HG03103 (cell line): Measurements from ENCODE around the gene IRGC.

Experiments
- ATAC-seq: cut with Tn5 transposase; IDR thresholded peaks from one replicate; pipeline ENCODE4 v1.9.1; 2021; ENCODE audit warnings: low read depth; ENCODE audit not compliant: unreplicated experiment

The IRGC gene

DNA sequence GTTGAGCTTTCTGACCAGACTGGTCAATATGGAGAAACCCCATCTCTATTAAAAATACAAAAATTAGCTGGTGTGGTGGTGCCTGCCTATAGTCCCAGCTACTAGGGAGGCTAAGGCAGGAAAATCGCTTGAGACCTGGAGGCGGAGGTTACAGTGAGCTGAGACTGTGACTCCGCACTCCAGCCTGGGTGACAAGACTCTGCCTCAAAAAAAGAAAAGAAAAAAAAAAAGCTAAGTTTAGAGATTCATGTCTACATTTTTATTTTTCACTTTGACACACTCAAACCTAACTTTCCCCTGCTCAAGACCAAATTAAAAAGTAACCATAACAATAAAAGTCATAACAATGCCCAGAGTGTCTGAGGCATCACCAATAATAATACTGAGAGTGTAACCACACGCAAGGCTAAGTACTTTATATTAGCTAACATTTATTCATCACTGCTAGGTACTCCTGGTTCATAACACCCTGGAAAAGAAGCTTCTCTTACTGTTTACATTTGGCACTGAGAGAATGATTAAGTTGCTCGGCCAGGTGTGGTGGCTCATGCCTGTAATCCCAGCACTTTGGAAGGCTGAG is 5.7 kb downstream of the IRGC start:
- ATAC-seq: no peak

DNA sequence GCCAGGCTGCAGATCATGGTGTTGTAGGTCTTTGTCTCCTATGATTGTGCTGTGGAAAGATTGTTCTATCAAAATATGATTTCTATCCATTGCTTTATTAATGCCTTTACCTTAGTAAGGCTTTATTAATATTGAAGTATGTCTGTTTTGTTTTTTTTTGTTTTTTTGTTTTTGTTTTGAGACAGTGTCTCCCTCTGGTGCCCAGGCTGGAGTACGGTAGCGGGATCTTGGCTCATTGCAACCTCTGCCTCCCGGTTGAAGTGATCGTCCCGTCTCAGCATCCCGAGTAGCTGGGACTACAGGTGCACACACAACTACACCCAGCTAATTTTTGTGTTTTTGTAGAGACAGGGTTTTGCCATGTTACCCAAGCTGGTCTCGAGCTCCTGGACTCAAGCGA is 7.7 kb downstream of the IRGC start:
- no peak for ATAC-seq

DNA sequence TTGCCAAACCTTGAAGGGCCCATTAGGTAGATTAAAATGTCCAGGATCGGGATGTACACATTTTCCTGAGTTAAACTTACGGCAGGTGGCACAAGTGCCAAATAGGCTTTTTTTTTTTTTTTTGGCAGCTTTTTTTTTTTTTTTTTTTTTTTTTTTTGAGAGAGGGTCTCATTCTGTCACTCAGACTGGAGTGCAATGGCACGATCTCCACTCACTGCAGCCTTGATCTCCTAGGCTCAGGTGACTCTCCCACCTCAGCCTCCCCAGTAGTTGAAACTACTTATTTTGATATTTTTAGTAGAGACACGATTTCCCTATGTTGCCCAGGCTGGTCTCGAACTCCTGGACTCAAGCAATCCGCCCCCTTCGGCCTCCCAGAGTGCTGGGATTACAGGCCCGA is 9.0 kb downstream of the IRGC start:
- ATAC-seq: no peak

DNA sequence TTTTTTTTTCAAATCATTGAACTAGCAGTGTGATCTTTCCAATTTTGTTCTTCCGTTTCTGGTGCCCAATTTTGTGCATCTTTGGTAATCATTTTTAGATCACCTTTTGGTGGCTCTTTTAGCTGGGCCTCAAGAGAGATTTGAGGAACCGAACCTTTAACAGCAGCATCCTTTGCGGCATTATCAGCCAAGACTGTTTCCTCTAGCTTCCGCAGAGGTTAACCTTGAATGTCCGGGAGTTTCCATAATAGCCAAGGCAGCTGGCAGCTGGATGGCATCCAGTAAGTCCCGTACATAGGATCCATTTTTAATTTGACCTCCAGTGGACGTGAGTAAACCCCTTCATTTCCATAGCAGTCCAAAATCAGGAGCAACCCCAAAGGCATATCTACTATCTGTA is 9.6 kb downstream of the IRGC start:
- no peak for ATAC-seq

DNA sequence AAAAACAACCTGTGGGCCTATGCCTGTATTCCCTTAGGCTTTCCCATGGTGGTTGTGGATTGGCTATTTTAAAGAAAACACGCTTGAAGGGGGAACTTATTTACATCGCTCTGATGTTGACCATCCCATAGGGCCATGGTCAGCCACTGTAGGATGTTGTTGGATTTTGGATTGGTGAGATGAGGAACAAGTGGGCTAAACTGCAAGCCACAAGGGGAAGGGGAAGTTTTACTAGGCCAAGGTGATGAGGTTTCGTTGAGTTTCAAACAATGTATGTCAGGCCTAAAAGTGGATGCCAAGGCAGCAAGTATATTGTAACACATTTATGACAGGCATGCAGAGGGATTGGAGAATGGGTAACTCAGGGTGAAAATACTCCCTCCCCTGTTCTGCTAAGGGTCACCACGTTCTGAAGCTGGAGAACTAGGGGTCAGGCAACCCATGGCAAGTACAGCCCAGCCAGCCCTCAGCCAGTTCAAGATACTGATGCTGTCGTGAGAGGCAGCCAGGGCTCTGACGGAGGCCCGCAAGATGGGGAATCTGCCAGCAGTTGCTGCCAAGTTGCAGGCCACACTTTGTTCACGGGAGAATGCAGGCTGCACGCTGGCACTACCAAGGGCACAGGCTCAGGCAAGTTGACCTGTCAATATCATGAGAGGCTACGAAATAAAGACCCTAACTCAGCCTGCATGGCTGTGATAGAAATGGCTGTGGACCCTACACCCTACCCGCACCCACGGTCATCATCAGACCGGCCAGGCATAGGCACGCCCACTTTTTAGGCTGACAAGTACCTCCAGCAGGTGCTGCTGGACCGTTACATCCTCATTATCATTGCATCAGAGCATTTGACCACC is 11.1 kb downstream of the IRGC start:
- no peak for ATAC-seq

DNA sequence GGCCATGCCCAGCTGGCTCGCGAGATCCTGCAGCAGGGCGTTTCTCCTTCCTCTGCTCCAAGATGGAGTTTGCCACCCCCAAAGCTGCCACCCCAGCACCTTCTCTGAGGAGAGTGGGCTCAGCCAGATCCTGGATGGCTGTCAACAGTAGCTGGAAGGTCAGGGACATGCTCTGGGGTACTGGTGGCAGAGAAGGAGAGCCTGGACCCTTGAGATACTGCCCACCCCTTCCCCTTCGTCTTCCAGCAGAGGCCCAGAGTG is 11.6 kb downstream of the IRGC start:
- no peak for ATAC-seq

DNA sequence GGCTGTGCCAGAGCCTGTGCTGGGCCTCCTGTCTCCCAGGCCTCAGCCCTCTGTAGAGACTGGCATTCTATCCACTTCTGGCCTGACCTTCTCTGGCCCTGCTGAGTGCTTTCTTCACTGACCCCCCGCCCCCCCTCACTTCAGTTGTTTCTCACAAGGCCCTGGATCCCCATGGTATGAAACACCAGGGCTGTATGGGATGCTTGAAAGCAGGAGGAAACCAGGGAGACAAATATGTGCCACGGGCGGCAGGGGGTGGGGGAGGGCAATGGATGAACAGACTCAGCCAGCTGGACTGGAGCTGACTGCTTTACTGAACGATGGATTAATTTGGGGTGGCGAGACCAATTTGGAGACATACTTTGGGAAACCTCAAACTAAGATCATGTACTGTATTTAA is 14.0 kb downstream of the IRGC start:
- ATAC-seq: no peak

DNA sequence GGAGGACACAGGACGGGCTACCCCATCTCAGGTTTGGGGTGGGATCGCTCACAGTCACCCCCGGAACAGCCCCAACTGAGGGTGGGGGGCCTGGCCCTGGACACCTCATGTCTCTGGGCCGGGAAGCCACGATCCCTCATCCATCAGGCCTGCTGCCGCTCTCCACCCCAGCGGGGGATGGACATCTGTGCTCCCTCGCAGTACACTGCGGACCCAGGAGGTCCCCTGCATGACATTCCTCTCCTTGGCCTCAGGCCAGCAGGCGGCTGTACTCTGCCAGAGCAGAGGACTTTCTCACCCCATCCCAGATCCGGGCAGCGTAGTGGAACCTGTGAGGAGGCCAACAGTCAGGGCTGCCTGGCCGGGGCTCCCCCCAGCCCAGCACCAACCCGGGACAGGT is 15.5 kb downstream of the IRGC start:
- no peak for ATAC-seq

DNA sequence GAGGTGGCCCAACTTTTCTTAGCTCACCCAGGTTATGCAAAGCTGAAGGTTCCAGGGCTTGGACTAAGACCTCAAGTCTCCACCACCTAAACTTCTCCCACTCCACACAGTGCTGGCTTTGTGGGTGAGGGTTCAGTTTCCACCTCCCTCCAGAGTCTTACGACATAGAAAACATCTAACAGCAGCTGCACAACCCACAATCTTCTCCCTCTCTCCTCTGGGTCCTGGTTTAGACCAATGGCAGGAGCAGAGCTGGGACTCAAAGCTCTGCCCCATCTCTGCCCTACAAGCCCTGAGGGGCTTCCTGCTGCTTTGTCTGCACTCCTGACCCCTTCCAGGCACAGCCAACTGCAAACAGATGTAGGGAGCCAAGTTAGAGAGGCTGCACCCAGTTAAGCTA is 16.0 kb downstream of the IRGC start:
- ATAC-seq: no peak

DNA sequence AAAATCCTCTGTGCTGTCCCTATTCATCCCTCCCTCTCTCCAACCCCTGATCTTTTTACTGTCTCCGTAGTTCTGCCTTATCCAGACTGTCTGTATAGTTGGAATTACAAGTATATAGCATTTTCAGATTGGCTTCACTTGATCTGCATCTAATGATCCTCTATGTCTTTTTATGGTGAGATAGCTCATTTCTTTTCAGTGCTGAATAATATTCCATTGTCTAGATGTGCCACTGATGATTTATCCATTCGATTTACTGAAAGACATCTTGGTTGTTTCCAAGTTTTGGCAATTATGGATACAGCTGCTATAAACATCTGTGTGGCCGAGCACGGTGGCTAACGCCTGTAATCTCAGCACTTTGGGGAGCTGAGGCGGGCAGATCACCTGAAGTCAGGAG is 19.1 kb downstream of the IRGC start:
- no peak for ATAC-seq

DNA sequence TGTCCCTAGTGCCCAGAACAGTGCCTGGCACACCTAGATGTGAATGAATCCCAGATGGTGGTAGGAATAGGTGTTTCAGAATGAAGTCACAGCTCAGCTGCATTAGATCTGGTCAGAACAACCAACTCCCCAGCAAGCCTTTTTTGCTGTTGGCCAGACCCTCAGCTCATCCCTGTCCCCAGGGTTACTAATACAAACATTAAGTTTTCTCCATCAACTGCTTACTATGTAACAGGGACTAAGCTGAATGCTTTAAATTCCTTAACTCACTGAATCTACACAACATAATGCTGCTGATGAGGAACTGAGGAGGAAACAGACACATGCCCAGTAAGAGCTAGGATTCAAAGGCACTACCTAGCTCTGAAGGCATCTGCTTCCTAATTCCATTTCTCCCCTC is 20.1 kb downstream of the IRGC start:
- no peak for ATAC-seq

DNA sequence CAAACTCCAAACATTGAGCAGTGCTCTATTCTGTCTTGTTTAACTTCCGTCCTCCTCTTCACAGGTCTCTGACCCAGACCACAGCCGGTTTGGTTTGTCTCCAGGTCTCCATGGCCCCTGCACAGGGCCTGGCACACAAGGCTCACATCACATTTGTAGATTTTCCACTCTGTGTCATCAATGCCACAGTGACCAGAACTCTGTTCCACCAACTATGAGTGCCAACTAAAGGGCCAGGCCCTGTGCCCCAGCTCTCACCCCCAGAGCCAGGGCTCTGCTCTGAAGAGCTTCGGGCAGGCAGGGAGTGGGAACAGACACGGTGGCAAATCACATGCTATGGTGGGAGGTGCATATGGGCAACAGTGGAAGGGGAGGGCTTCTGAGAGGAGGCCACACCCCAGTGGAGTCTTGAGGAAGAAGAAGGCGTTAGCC is 22.9 kb downstream of the IRGC start:
- ATAC-seq: no peak

DNA sequence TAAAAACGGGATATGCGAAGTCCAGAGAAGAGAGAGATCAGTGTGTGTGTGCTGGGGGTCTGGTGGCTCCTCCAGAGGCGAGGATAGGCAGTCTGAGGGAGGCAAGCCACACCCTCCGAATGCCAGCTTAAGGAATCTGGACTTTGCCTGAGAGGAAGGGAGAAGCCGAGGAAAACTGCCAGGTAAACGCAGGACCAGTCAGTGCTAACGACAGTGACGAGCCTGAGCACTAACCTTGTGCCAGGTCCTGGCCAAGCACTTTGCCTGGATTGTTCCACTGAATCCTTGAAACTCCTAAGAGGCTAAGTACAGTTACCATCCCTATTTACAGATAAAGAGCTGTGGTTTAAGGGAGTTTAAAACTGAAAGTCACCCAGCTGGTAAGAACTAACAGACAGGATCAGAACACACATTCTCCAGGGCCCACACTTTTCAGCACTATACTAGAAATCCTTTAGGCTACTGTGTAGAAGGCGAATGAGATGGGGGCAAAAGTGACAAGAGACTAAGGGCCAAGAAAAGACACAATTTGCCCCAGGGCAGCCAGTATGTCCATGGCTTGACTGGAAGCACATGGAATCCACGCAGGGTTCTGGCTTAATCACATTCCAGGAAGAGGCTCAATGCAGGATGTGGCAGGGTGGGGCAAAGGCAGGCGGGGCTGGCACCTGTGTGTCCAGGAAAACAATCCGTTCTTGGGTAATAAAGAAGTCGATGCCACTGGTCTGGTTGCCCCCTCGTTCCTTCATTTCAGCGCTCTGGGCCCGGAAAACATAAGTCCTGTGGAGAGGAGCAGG is 23.8 kb downstream of the IRGC start:
- no peak for ATAC-seq

DNA sequence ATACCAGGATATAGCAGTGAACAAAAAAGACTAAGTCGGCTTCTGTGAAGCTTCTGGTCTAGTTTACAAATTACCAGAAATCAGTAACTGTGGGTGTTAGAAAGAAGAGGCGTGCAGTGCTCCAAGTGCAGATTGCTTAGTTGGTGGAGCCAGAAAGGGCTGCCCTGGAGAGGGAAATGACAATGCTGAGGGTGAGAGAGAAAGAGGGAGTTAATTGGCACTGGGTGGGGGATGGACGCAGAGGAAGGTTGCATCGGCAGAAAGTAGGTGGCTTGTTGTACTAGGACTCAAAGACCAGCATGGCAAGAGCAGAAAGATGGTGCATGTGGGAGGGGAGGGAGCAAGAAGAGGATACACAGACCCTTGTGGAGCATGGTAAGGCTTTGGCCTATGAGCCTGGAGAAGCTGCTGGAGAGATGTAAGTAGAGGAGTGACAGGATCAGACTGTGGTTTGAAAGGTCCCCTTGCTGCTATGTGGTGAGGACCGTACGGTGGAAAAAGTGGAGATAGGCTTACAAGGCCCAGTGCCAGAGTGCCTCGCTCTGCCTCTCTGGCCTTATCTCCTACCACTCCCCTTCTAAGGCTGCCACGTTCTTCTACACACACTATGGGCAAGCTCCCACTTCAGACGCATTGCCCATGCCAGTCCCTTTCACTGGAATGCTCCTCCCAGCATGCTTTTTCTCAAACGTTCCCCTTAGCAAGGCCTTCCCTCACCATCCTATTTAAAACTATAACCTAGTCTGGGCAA is 25.4 kb downstream of the IRGC start:
- ATAC-seq: no peak

DNA sequence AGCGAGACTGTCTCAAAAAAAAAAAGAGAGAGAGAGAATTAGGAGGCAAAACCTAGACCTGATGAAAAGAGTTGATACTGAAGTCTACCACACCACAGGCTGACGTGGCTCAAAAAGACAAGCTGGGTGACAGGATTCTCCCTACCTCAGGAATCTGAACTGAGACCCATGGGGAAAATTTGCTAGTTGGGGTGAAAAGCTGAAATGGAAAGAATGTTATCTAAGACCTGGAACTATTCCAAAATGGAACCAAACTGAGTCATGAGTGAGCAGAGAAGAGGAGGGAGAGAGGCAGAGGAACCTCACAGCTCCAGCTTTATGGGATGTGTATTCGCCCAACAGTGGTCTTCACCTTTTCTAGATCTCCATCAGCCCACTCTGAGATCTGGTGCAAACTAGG is 27.2 kb downstream of the IRGC start:
- no peak for ATAC-seq

DNA sequence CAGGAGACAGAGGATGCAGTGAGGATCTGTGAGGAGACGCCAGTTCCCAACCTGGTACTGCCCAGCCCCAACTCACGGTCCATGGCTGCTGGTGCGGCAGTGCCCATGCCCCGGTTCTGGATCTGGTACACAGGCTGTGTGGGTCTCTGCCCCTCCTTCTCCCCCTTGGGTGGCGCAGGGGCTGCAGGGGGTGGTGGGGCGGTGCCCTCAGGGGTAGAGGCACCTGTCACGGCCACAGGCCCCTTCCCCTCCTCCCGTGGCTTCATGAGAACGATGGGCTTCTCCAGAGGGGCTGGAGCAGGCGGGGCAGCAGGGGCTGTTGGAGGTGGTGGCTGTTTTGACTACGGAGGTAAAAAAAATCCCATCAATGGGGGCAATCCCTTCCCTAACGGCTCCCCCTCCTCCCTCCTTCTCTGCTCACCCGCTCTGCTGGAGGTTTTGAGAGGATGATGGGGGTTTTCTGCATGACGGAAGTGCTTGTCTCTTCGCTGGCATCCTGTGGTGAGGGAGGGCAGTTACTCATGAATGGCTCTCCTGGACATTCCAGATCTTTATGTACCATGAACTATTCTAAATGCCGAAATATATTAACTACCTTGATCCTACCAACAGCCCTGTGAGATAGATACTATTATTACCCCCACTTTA is 31.8 kb downstream of the IRGC start:
- ATAC-seq: no peak

DNA sequence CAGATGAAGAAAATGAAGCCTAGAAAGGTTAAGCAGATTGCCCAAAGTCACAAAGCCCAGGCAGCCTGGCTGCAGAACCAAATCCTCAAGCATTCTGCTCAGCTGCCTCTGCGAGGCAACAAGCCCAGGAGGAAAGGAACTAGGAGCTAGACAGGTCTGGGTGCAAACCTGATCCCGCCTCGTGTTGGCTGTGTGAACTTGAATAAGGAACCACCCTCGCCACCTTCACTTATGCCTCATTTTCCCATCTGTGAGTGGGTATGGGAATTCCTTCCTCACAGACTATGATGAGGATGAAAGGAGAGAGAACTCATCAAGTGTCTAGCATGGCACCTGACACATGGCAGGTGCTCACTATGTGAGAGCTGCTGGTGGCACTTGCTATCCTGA is 32.3 kb downstream of the IRGC start:
- ATAC-seq: no peak

DNA sequence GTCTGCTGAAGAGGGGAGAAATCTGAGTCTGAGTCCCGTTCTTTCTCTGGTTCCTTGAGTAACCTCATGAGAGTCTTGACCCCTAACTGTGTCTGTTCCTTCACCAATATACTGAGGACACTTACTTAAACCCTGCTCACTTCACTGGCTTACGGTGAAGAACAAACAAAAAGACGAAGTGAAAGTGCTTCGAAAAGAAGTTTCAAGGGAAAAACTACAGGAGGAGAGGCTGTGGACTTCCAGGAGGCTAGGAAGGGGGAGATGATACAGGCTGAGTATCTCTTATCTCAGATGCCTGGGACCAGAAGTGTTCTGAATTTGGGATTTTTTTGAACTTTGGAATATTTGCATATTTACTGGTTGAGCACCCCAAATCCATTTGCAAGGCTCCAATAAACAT is 32.8 kb downstream of the IRGC start:
- no peak for ATAC-seq

DNA sequence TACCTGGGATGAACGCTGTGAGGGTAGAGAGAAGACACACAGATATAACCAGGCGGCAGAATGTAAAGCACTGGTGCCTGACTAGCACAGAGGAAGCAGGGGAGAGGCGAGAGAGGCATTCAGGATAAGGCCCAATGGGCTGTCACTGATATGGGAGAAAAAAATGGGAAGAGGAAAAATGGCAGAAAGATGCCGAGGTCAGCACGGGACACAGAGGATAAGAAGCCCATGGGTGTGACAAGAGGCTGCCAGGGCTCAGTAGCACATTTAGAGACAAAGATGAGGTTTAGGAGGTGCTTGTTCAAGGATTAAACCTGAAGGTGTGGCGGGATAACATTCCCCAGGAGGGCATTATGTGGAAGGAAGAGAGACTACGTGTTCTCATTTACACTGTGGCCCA is 33.3 kb downstream of the IRGC start:
- ATAC-seq: no peak

DNA sequence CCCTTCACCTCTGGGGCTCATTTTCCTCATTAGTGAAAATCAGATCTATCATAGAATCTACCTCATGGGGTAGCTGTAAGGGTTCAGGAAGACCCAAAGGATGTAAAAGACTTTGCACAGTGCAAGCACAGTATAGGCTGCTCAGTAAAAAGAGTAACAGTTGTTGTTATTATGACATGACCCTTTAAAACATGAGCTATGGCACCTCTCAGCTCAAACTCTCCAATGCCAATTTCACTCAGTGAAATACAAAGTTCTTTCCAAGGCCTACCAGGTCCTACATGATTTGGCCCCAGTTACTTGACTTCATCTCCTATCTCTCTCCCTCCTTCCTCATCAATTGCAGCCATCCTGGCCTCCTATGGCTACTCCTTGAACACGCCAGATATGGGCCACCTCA is 34.0 kb downstream of the IRGC start:
- no peak for ATAC-seq
